COR-L47 (cell line): ENCODE results near the gene COMT.
A peak's percentile ranks its signal among the peaks of the same experiment; 100 is the strongest.
"Not testable (repeated sequence)": the region's sequence is repeated elsewhere in the genome, so short reads cannot be mapped to it uniquely, and the experiment has no call there.

Experiments used
- DNase-seq: peaks from one replicate; lab custom pipeline; 2025; lab: John Stamatoyannopoulos, UW

The COMT gene

DNA sequence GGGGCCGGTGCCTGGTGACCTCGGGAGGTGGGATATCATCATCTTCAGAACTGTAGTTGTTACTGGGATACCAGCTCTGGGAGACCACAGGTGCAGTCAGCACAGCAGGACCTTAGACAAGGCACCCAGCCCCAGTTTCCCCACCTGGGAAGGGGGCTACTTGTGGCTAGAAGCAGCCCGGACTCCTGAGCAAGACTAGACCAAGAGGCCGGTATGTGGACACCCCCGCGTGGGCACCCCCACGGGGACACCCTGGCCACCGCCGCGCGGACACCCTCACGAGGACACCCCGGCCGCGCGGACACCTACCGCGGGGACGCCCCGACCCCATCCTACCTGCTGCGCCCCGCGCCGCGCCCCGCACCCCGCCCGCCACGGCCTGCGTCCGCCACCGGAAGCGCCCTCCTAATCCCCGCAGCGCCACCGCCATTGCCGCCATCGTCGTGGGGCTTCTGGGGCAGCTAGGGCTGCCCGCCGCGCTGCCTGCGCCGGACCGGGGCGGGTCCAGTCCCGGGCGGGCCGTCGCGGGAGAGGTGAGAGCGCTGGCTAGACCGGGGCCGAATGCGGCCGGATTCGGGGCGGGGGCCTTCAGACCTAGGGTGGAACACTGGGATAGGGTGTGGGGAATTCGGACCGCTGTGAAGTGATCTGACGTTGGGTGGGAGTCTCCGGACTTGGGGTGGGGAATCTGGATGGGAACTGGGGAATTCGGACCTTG lies at the start of gene COMT, which contains the start of gene TXNRD2:
Gene COMT, plus strand, starts transcription at position 408 of the 718 bp plus-strand sequence. CDS start 20,755 bp downstream, outside the sequence.
Gene TXNRD2, minus strand, starts transcription at position 454 of the 718 bp plus-strand sequence. Its CDS starts 15 bp downstream, at position 439.
- DNase-seq = peak; percentile 74

DNA sequence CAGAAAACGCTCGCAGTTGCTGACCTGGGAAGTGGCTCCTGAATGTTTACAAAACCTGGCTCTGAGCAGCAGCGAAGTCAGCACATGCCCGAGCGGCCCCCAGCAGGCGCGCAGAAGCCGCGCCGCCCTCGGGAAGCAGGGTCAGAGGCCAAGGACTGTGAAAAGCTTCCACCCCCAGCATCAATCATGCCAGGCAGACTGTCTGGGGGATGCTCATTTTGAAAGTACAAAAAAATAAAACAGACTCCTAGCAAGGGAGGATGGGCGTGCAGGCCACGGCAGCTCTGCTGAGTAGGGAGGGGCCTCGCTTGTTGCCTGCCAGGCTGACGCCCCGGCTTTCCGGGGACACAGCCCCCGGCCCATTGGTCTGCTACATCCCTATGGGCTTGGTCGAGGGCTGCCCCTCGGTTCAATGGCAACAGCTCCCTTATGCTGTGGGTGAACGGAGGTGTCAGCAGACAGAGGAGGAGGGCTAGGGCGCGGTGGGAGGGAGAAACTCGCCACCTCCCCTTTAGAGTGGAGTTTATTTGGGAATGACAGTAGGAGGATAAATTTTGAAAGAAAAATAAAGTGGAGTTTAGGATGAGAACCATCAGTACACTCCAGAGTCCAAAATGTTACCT lies 49.2 kb upstream of the COMT start:
- DNase-seq = peak; percentile 84

- DNase-seq = no peak
Observed at GRCh38 chr22:19892925-19893324, 48.6 kb upstream of the COMT start.

DNA sequence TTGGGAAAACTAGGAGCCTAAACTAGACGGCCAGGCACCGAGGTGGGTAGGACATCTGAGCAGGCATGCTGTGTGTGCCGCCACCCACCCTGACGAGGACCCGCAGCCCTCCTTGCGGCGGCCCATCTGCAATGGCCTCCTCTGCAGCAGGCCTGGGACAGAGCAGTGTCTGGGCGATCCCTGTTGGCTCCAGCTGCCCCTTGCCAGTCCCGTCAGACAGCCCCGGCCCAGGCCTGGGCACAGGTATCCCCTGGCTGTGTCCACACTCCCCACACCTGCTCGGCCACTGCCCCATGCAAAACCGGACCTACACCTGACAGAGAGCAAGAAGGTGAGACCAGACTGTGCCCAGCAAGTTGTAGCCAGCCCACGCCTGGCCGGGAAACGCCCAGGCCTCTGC lies 48.2 kb upstream of the COMT start:
- no peak for DNase-seq

DNA sequence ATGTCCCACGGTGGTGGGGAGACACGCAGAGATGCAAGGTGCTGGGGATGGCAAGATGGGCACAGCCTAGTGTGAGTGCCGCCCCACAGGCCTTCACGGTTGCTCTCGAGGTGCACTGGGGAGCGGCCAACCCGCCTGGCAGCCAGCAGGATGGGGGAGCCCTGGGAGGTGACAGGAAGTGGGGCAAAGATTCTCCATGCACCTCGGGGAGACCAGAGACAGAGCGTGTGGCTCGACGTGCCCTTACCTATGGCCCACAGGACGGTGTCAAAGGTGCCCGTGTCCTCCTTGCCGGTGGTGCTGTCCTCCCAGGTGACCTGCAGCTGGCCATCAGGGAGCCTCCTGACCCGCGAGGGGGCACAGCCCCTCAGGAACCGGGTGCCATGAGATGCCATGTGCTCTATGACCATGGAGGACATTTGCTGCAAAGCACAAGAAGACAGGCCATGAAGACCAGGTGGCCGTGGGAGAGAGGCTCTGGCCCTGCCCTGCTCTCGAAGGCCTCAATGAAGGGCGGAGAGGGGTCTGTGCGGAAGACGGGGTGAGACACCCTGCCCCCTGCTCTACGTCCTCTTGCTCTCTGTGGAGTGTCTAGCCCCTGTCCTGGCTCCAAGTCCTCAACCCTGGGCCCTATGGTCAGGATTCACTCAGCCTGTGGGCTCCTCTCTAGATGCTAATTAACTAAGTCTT lies 46.3 kb upstream of the COMT start:
- DNase-seq = no peak

GRCh38 chr22:19896665-19897355 lies 44.8 kb upstream of the COMT start:
- DNase-seq = no peak

GRCh38 chr22:19897726-19898125 lies 43.8 kb upstream of the COMT start:
- DNase-seq = no peak

DNA sequence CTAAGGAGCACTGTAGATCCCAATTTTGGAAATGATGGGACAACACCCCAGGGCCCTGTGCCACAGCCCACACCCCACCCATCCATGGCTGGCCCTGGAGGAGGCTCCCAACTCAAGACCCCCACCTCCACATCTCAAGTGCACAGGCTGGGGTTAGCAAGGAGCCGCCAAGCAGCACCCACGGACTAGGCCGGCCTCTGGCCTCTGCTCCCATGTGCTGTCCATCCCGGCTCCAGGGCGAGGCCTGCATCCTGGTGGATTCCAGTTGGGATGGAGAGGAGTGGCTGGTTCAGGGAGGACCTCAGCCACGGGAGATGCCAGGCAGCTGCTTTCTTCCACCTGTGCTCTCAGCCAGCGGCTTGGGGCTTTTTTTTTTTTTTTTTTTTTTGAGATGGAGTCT lies 43.4 kb upstream of the COMT start:
- no peak for DNase-seq

DNA sequence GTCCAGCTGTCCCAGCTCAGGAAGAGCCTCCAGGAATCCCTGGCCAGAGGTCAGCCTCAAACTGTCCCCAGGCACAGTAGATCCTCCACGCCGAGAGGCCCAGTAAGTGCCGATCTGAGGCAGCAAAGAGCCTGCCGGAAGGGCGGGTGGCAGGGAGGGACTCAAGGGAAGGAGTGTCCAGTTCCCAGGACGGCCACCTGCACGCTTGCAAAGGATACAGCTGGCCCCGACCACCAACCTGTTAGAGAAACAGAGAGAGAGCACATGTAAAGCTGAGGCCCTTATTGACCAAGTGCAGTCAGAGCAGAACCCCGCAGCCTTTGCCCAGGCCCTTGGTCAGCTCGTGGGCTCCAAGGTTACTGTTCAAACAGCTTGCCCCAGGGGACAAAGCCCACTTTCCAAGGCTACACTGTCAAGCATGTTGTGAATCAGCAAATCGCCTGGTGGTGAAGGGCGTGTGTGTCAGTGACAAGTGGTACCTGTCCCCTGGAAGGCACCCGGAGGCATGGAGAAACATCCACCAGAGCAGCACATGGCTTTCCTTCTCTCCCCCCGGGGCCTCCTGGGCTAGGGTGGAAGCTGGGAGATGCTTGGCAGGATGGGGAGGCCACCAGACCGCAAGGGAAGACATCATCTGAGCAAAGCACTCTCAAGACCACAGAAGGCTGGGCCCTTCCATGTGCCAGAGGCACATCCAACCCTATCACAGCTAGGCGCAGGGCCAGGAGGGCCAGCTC lies 42.6 kb upstream of the COMT start:
- DNase-seq = no peak

DNA sequence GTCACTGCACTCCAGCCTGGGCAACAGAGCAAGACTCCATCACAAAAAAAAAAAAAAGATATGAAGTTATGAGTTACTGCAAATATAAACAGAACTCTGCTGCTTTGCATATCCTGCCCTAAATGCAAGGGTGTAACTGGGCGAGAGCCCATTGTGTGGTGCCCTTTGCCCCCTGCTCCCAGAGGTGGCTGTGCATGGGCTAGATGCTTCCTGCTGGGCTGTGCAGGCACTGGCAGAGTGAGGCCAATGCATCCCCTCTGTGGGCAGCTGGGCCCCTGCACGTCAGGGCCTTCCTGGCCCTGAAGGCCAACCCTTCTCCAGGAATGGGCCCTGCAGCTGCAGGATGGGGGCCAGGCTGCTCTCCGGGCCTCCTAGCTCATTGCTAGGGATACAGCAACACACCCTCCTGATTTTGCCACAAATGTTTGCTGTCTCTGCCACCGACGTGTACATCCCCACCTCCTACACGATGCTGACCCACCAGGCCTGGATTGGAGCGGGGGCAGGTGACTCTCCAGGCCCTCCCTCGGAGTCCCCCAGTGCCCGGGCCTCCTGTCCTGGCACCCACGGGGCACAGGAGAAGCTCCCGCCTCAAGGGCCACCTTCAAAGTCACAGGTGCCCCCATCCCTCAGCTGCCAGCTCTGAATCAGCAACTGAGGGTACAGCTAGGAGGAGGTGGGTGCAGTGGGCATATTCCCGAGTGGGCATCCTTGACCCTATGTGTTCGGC lies 40.7 kb upstream of the COMT start:
- no peak for DNase-seq

GRCh38 chr22:19901577-19902244 lies 39.9 kb upstream of the COMT start:
- no peak for DNase-seq

- DNase-seq = peak; percentile 28
Observed at GRCh38 chr22:19902245-19902715, 39.3 kb upstream of the COMT start.

GRCh38 chr22:19903031-19903430 lies 38.5 kb upstream of the COMT start:
- DNase-seq = no peak

DNA sequence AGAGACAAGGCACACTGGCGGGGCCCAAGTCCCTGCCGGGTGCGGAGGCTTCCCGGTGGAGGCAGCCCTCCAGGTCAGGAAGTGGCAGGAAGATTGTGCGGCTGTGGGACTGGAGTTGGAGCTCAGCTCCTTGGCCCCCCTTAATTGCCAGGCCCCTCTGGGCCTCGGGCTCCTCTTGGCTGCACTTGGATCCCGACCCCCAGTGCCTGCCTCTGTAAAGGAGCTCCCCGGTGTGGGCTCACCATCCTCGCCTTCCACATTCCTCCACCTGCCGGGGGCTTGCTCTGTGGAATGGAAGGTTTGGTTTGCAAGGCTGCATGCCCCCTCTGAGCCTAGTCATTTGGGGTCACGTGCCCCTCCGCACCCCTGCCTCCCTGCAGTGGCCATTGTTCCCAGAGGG lies 38.1 kb upstream of the COMT start:
- DNase-seq = no peak

GRCh38 chr22:19904174-19904856 lies 37.3 kb upstream of the COMT start:
- DNase-seq = no peak

GRCh38 chr22:19904935-19905334 lies 36.6 kb upstream of the COMT start:
- no peak for DNase-seq

DNA sequence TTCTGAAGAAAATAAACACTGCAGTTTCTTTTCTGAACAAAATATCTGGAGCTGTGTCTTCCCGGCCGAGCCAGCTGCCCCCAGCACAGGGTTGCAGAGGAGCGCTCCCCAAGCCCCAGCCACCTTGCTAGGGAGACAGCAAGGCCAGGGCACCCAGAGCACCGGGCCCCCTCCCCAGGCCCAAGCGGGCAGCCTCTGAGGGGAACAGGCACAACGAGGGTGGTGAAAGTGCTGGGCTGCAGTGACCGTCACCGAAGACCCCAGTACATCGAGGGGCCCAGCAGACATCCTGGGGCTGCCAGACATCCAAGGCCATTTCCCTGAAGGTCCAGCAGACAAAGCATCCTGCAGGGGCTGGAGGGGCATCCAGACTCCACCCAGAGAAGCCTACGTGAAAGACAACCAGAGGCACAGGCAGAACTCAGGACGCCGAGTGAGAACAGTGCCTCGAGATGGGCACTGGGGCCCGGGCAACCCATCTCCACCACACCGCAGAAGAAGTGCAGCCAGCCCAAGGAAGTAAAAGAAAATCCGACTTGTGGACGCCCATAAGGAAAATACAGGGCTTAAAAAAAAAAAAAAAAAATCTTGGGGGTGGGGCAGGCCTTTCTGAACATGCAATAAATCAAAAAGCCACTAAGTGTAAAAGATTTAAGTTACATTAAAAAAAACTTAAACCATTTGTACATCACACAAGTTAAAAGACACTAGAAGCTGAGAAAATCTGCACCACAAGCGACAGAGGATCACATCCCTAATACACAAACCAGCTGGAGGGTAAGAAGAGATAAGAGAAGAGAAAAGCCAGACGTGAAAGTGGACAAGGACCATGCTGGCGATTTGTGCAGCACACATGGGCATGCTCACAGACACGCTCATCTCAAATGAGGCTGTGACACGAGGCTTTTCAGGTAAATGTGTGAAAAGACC lies 36.0 kb upstream of the COMT start:
- no peak for DNase-seq

DNA sequence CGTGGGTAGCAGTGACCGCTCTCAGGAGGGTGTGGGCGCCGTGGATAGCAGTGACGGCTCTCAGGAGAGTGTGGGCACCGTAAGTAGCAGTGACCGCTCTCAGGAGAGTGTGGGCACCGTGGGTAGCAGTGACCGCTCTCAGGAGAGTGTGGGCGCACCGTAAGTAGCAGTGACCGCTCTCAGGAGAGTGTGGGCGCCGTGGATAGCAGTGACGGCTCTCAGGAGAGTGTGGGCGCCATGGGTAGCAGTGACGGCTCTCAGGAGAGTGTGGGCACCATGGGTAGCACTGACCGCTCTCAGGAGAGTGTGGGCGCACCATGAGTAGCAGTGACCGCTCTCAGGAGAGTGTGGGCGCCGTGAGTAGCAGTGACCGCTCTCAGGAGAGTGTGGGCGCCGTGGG lies 34.7 kb upstream of the COMT start:
- not testable (repeated sequence) for DNase-seq

DNA sequence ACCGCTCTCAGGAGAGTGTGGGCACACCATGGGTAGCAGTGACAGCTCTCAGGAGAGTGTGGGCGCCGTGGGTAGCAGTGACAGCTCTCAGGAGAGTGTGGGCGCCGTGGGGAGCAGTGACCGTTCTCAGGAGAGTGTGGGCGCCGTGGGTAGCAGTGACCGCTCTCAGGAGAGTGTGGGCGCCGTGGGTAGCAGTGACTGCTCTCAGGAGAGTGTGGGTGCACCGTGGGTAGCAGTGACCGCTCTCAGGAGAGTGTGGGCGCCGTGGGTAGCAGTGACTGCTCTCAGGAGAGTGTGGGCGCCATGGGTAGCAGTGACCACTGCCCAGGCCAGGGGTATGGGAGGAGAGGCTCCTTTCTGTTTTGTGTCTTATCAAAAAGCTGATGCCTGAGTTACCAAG lies 33.7 kb upstream of the COMT start:
- not testable (repeated sequence) for DNase-seq
